HUES6 (cell line): ENCODE data around the gene MMP10.

Experiments used
- H3K27ac ChIP-seq: 2 replicates; pipeline ENCODE4 v1.7.0; 2013; ENCODE audit warnings: low read depth, mild to moderate bottlenecking, low read length, inconsistent platforms
- H3K27me3 ChIP-seq: 2 replicates; pipeline ENCODE4 v1.6.1; 2013; ENCODE audit warnings: low read length; ENCODE audit not compliant: control insufficient read depth, insufficient read depth
- H3K36me3 ChIP-seq: 2 replicates; pipeline ENCODE4 v1.6.1; 2013; ENCODE audit warnings: low read length; ENCODE audit not compliant: control insufficient read depth, insufficient read depth
- H3K4me1 ChIP-seq: 2 replicates; pipeline ENCODE4 v1.6.1; 2013; ENCODE audit warnings: low read length; ENCODE audit not compliant: control insufficient read depth, insufficient read depth
- H3K4me3 ChIP-seq: 2 replicates; pipeline ENCODE4 v1.5.1; 2013; ENCODE audit warnings: low read depth, low read length
- H3K9ac ChIP-seq: one replicate; pipeline ENCODE4 v1.6.1; 2013; ENCODE audit warnings: mild to moderate bottlenecking, low read length
- H3K9me3 ChIP-seq: 2 replicates; pipeline ENCODE4 v1.6.1; 2013; ENCODE audit warnings: low read depth, low read length; ENCODE audit not compliant: control insufficient read depth, insufficient read depth

Gene MMP10

GRCh38 chr11:102783016-102783415 is 2.6 kb upstream of the MMP10 start:
- no peak overlapping the region for H3K27ac ChIP-seq
- no peak overlapping the region for H3K9ac ChIP-seq
- no peaks in the 10 kb centered on the region for H3K9me3 ChIP-seq

GRCh38 chr11:102781676-102782075 is 1.2 kb upstream of the MMP10 start:
- Histone ChIP-seq H3K4me1 (peaks cover 11% of the 10 kb centered on the region; the same call in 1 of the 2 replicates), H3K9ac (no peak overlapping the region), H3K27me3 (no peaks in the 10 kb centered on the region), H3K4me3 (no peak overlapping the region), H3K36me3 (no peaks in the 10 kb centered on the region), H3K9me3 (no peaks in the 10 kb centered on the region), H3K27ac (no peak overlapping the region)

More at GRCh38 chr11:102783016-102783415, 2.6 kb upstream of the MMP10 start:
- Histone ChIP-seq H3K4me1 (peaks cover 11% of the 10 kb centered on the region; the same call in 1 of the 2 replicates), H3K27me3 (no peaks in the 10 kb centered on the region), H3K4me3 (no peak overlapping the region), H3K36me3 (no peaks in the 10 kb centered on the region)

GRCh38 chr11:102776454-102776853 is 4.0 kb downstream of the MMP10 start:
- no peaks in the 10 kb centered on the region for H3K36me3 ChIP-seq
- H3K27ac ChIP-seq = no peak overlapping the region
- no peak overlapping the region for H3K4me3 ChIP-seq
- H3K9ac ChIP-seq = no peak overlapping the region
- H3K27me3 ChIP-seq = no peaks in the 10 kb centered on the region
- H3K4me1 ChIP-seq = peaks cover 11% of the 10 kb centered on the region; the same call in 1 of the 2 replicates
- H3K9me3 ChIP-seq = no peaks in the 10 kb centered on the region

- H3K4me1 ChIP-seq = no peaks in the 10 kb centered on the region
- H3K4me3 ChIP-seq = no peak overlapping the region
- H3K27me3 ChIP-seq = no peaks in the 10 kb centered on the region
- no peak overlapping the region for H3K9ac ChIP-seq
- no peaks in the 10 kb centered on the region for H3K36me3 ChIP-seq
- no peak overlapping the region for H3K27ac ChIP-seq
- no peaks in the 10 kb centered on the region for H3K9me3 ChIP-seq
These were observed 7.0 kb downstream of the MMP10 start for GRCh38 chr11:102773386-102773785.

GRCh38 chr11:102771351-102771750 is 9.1 kb downstream of the MMP10 start:
- no peak overlapping the region for H3K27ac ChIP-seq
- no peak overlapping the region for H3K4me3 ChIP-seq
- H3K4me1 ChIP-seq = no peaks in the 10 kb centered on the region
- no peak overlapping the region for H3K9ac ChIP-seq
- H3K36me3 ChIP-seq = no peaks in the 10 kb centered on the region
- no peaks in the 10 kb centered on the region for H3K27me3 ChIP-seq
- H3K9me3 ChIP-seq = no peaks in the 10 kb centered on the region

GRCh38 chr11:102770191-102770590 is 10.2 kb downstream of the MMP10 start:
- Histone ChIP-seq H3K4me1 (no peaks in the 10 kb centered on the region), H3K27me3 (no peaks in the 10 kb centered on the region), H3K27ac (no peak overlapping the region), H3K9me3 (no peaks in the 10 kb centered on the region), H3K9ac (no peak overlapping the region), H3K36me3 (no peaks in the 10 kb centered on the region), H3K4me3 (no peak overlapping the region)

- Histone ChIP-seq H3K9me3 (no peaks in the 10 kb centered on the region), H3K4me3 (no peak overlapping the region), H3K27me3 (no peaks in the 10 kb centered on the region), H3K36me3 (no peaks in the 10 kb centered on the region), H3K4me1 (no peaks in the 10 kb centered on the region), H3K9ac (no peak overlapping the region), H3K27ac (no peak overlapping the region)
These were observed 12.6 kb downstream of the MMP10 start for GRCh38 chr11:102767800-102768199.

GRCh38 chr11:102763440-102763839 is 17.0 kb downstream of the MMP10 start:
- H3K27ac ChIP-seq = no peak overlapping the region
- peaks cover 11% of the 10 kb centered on the region; the same call in 1 of the 2 replicates for H3K4me1 ChIP-seq
- no peak overlapping the region for H3K4me3 ChIP-seq

GRCh38 chr11:102762361-102762767 is 18.1 kb downstream of the MMP10 start:
- Histone ChIP-seq H3K9ac (no peak overlapping the region), H3K27me3 (no peaks in the 10 kb centered on the region), H3K9me3 (no peaks in the 10 kb centered on the region), H3K4me1 (peaks cover 11% of the 10 kb centered on the region; the same call in 1 of the 2 replicates), H3K4me3 (no peak overlapping the region), H3K27ac (no peak overlapping the region), H3K36me3 (no peaks in the 10 kb centered on the region)

More at GRCh38 chr11:102763440-102763839, 17.0 kb downstream of the MMP10 start:
- Histone ChIP-seq H3K27me3 (no peaks in the 10 kb centered on the region), H3K36me3 (no peaks in the 10 kb centered on the region), H3K9me3 (no peaks in the 10 kb centered on the region), H3K9ac (no peak overlapping the region)

GRCh38 chr11:102761646-102762238 is 18.7 kb downstream of the MMP10 start:
- Histone ChIP-seq H3K4me3 (no peak overlapping the region; the same call in 1 of the 2 replicates), H3K27ac (no peak overlapping the region; the same call in 1 of the 2 replicates), H3K36me3 (no peaks in the 10 kb centered on the region), H3K9me3 (no peaks in the 10 kb centered on the region), H3K4me1 (peaks cover 11% of the 10 kb centered on the region; the same call in 1 of the 2 replicates), H3K9ac (no peak overlapping the region), H3K27me3 (no peaks in the 10 kb centered on the region)

- no peaks in the 10 kb centered on the region for H3K27me3 ChIP-seq
- H3K27ac ChIP-seq = no peak overlapping the region
- H3K4me3 ChIP-seq = no peak overlapping the region
- H3K9me3 ChIP-seq = no peaks in the 10 kb centered on the region
- H3K9ac ChIP-seq = no peak overlapping the region
- peaks cover 11% of the 10 kb centered on the region; the same call in 1 of the 2 replicates for H3K4me1 ChIP-seq
- no peaks in the 10 kb centered on the region for H3K36me3 ChIP-seq
These were observed 19.9 kb downstream of the MMP10 start for GRCh38 chr11:102760344-102761035.
